GM12864 (cell line): ENCODE measurements around the gene CD79A.

Experiments used
- DNase-seq: peaks from one replicate; pipeline ENCODE4 v3.0.0-alpha.2; 2011; ENCODE audit warnings: low read depth
- H3K4me3 ChIP-seq: 2 replicates; pipeline ENCODE4 v1.5.1; 2011; ENCODE audit warnings: mild to moderate bottlenecking, low read depth, low read length, control low read depth
- TF ChIP-seq, protein P1 (sequence below): IDR thresholded peaks from 2 replicates; pipeline ENCODE4 v1.5.1; 2011; ENCODE audit warnings: low read depth, mild to moderate bottlenecking, moderate library complexity, low read length, control low read depth, inconsistent platforms; ENCODE audit errors: missing control alignments

The CD79A gene

DNA sequence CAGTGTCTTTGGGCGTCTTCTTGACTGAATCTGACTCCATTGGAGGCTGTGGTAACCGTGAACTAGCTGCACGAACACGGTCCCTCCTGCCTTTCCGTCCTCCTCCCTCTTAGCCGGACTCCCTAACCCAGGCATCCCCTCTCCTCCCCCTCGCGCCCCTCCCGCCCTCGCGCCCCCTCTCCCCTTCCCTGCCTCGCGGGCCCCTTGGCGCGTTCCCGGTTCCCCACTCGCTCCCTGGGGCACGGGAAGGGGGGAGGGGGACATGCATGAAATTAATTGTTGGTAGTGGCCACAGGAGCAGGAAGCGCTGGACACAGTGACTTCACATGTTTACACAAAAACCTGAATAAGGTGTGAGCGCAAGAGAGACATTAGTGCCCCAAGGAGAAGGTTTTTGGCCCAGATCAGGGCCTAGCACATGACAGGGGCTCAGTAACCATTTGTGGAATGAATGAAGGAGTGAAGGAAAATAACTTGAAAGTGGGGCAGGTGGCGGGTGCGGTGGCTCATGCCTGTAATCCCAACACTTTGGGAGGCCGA lies 32.0 kb upstream of the CD79A start:
- H3K4me3 ChIP-seq, result no peak overlapping the region
- DNase-seq, result no peak
- TF ChIP-seq, protein P1, sequence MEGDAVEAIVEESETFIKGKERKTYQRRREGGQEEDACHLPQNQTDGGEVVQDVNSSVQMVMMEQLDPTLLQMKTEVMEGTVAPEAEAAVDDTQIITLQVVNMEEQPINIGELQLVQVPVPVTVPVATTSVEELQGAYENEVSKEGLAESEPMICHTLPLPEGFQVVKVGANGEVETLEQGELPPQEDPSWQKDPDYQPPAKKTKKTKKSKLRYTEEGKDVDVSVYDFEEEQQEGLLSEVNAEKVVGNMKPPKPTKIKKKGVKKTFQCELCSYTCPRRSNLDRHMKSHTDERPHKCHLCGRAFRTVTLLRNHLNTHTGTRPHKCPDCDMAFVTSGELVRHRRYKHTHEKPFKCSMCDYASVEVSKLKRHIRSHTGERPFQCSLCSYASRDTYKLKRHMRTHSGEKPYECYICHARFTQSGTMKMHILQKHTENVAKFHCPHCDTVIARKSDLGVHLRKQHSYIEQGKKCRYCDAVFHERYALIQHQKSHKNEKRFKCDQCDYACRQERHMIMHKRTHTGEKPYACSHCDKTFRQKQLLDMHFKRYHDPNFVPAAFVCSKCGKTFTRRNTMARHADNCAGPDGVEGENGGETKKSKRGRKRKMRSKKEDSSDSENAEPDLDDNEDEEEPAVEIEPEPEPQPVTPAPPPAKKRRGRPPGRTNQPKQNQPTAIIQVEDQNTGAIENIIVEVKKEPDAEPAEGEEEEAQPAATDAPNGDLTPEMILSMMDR, result no peak

DNA sequence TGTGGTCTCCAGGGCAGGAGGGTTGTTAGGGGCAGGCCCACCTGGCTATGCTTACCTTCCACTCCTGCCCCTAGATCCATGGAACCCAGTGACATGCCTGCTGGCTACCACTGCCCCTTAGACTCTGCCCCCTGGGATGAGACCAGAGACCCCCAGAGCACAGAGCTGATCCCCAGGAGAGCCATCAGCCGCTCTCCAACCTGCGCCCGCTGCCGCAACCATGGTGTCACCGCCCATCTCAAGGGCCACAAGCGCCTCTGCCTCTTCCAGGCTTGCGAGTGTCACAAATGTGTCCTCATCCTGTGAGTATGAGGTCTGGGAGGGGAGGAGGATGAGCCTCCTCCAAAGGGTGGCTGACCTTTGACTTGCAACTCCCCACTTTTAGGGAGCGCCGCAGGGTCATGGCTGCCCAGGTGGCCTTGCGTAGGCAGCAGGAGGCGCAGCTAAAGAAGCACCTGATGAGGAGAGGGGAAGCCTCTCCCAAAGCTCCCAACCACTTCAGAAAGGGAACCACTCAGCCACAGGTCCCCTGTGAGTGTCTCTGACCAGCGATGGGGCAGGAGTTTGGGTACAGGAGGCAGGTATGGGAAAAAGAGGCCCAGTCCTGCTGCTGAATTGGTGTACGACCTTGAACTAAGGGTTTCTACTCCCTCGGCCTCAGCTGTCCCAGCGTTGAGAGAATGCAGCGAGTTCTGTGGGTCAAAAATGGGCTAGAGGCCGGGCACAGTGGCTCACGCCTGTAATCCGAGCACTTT lies 29.6 kb upstream of the CD79A start:
- H3K4me3 ChIP-seq, result no peak overlapping the region
- TF ChIP-seq, protein P1, result no peak
- no peak for DNase-seq

DNA sequence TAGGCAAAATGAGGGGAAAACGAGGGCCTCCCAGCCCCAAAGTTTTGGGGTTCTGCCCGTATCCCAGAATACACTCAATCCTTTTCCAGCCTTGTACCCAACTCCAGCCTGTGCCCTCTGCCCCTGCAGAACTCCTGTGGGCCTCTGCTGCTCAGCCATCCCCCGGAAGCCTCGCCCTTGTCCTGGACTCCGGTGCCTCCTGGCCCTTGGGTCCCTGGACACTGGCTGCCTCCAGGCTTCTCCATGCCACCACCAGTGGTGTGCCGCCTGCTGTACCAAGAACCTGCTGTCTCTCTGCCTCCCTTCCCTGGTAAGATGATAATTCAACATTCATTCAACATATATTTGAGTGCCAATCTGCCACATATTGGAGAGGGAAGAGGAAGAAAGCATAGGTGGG lies 28.4 kb upstream of the CD79A start:
- DNase-seq, result no peak
- TF ChIP-seq, protein P1, result no peak
- no peak overlapping the region for H3K4me3 ChIP-seq

DNA sequence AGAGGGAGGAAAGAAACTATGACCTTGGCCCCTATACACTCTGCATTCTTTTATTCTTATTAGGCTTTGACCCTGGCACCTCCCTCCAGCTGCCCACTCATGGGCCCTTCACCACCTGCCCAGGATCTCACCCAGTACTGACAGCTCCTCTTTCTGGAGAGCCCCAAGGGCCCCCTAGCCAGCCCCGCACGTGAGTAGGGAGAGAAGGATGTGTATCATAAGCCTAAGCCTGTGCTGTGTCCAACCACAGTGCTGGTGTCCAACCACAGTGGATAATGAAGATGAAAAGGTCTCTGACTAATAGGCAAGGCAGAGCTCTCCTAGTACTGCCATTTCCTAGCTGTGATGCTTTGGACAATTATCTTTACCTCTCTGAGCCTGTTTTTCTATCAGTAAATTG lies 28.0 kb upstream of the CD79A start:
- TF ChIP-seq, protein P1, result no peak
- no peak overlapping the region for H3K4me3 ChIP-seq
- DNase-seq, result no peak

DNA sequence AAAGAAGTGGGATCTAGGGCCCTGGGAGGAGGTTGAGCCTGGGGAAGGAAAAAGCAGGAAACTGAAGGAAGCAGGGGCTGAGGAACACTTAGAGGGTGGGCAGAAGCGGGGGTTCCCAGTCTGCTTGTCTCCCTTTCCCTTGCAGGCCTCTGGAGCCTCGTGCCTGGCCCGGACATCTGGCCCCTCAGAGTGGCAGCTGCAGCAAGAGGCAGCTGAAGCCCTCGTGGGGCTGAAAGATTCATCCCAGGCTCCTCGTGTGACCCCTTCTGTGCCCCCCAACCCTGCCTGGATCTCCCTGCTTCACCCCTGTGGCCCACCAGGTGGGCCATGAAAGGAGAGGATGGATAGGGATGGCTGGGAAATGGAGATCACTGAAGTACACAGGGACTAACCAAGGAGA lies 26.7 kb upstream of the CD79A start:
- DNase-seq, result no peak
- TF ChIP-seq, protein P1, result no peak
- H3K4me3 ChIP-seq, result no peak overlapping the region

DNA sequence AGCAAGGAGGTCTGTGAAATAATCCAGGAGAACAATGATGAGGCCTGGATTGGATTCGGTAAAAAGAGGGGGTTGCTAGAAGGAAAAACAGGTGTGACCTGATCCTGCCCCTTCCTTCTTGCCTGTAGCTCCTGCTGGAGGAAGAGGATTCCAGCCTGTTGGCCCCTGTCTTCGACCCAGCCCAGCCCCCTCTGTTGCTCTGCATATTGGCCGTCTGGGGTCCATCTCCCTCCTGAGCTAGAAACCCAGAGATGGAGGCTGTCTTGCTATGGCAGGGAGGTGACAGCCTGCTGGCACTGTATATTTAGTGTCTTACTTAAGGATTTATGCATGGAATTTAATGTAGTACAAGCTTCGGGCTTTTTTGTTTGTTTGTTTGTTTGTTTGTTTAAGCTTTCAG lies 25.6 kb upstream of the CD79A start:
- no peak for DNase-seq
- TF ChIP-seq, protein P1, result no peak
- H3K4me3 ChIP-seq, result no peak overlapping the region

DNA sequence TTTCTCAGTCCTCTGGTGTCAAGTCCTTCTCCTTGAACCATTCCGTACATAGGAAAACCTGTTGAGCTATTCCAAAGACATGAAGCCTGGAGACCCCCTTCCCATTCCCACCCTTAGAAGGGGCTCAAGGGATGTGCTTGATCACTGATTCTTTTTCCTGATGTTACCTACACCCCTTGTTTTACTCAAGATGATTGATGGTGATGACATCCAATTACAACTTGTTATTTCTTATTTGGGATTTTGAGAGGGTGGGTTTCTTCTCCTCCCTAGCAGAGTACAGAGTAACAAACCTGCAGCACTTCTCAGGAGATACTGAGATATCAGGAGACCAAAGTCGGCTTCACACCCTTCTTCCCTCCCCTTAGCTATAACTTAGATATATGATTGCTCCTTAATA lies 23.7 kb upstream of the CD79A start:
- TF ChIP-seq, protein P1, result no peak
- no peak overlapping the region for H3K4me3 ChIP-seq
- DNase-seq, result no peak
